GM23338 (cell line): ENCODE results near the gene MRPL37. TPM values are rescaled to one million over a fixed set of nuclear protein-coding genes. Genes with fewer than 3 reads are reported as not detected.

Experiments used
- ATAC-seq: fragments of 200-7000 bp; cut with Tn5 transposase; 3 replicates; pipeline ENCODE4 v1.9.1; 2020
- DNase-seq: peaks from one replicate; pipeline ENCODE4 v3.0.0-alpha.2; 2015; ENCODE audit warnings: low spot score
- H2AFZ ChIP-seq: fragments of 200-600 bp; sonication (generic); 2 replicates; pipeline ENCODE4 v1.8.0; 2016; ENCODE audit warnings: antibody characterized with exemption, mild to moderate bottlenecking, moderate library complexity
- H3F3A ChIP-seq: fragments of 200-600 bp; sonication (generic); replicated peaks from 2 replicates; pipeline ENCODE4 v1.8.0; 2017; ENCODE audit warnings: antibody characterized with exemption, mixed run types, low read depth
- H3K27ac ChIP-seq: fragments of 200-600 bp; sonication (generic); 2 replicates; pipeline ENCODE4 v1.6.1; 2016; ENCODE audit warnings: low read depth
- H3K27me3 ChIP-seq: fragments of 200-600 bp; sonication (generic); 2 replicates; pipeline ENCODE4 v1.8.0; 2016; ENCODE audit warnings: mild to moderate bottlenecking, mixed run types, moderate library complexity; ENCODE audit not compliant: insufficient read depth
- H3K36me3 ChIP-seq: fragments of 200-600 bp; sonication (generic); 2 replicates; pipeline ENCODE4 v1.8.0; 2016; ENCODE audit warnings: mild to moderate bottlenecking; ENCODE audit not compliant: insufficient read depth
- H3K4me1 ChIP-seq: fragments of 200-600 bp; sonication (generic); 2 replicates; pipeline ENCODE4 v1.8.0; 2016; ENCODE audit warnings: mild to moderate bottlenecking, moderate library complexity; ENCODE audit not compliant: insufficient read depth
- H3K4me2 ChIP-seq: fragments of 200-600 bp; sonication (generic); 2 replicates; pipeline ENCODE4 v1.7.1; 2017; ENCODE audit warnings: mixed run types
- H3K4me3 ChIP-seq: fragments of 200-600 bp; sonication (generic); 2 replicates; pipeline ENCODE4 v1.6.1; 2016; ENCODE audit warnings: mixed run types
- H3K79me2 ChIP-seq: fragments of 200-600 bp; sonication (generic); replicated peaks from 2 replicates; pipeline ENCODE4 v1.8.0; 2017; ENCODE audit warnings: mild to moderate bottlenecking; ENCODE audit not compliant: insufficient read depth
- H3K9me2 ChIP-seq: fragments of 200-600 bp; sonication (generic); 2 replicates; pipeline ENCODE4 v1.8.0; 2017; ENCODE audit not compliant: insufficient read depth
- H4K20me1 ChIP-seq: fragments of 200-600 bp; sonication (generic); replicated peaks from 2 replicates; pipeline ENCODE4 v1.8.0; 2017; ENCODE audit warnings: mild to moderate bottlenecking; ENCODE audit not compliant: insufficient read depth
- H3K27ac Mint-ChIP-seq: 2 replicates; pipeline ENCODE4 v1.8.0; 2020; ENCODE audit warnings: inconsistent platforms, mild to moderate bottlenecking, moderate library complexity, mixed read lengths
- H3K27me3 Mint-ChIP-seq: 3 replicates; pipeline ENCODE4 v1.8.0; 2022; ENCODE audit warnings: low read depth, mild to moderate bottlenecking, moderate library complexity, mixed read lengths, inconsistent platforms; ENCODE audit not compliant: insufficient read depth, poor library complexity
- H3K36me3 Mint-ChIP-seq: 3 replicates; pipeline ENCODE4 v1.8.0; 2021; ENCODE audit warnings: low read depth, mild to moderate bottlenecking, inconsistent platforms, moderate library complexity, mixed read lengths
- H3K4me1 Mint-ChIP-seq: 3 replicates; pipeline ENCODE4 v1.8.0; 2020; ENCODE audit warnings: mild to moderate bottlenecking, inconsistent platforms, mixed read lengths
- H3K4me3 Mint-ChIP-seq: 3 replicates; pipeline ENCODE4 v1.8.0; 2021; ENCODE audit warnings: moderate library complexity, mild to moderate bottlenecking, inconsistent platforms, mixed read lengths
- H3K9me3 Mint-ChIP-seq: 3 replicates; pipeline ENCODE4 v1.8.0; 2020; ENCODE audit warnings: moderate library complexity, mild to moderate bottlenecking, inconsistent platforms, mixed read lengths
- CREB1 ChIP-seq: fragments of 250-450 bp; sonication (Bioruptor Pico); IDR thresholded peaks from 2 replicates; pipeline ENCODE4 v1.5.0; 2020; ENCODE audit warnings: low read depth, mild to moderate bottlenecking, moderate library complexity
- CTCF ChIP-seq, 2 experiments: fragments of 200-600 bp in 1 of 2; sonication (generic) in 1 of 2; conservative IDR thresholded peaks; 2 replicates each; pipeline versions ENCODE4 v1.5.1 to v1.6.1; 2016 to 2017; ENCODE audit warnings: antibody characterized with exemption in 2 of 2, low read depth in 2 of 2, mild to moderate bottlenecking in 2 of 2, moderate library complexity in 1 of 2
- ETS1 ChIP-seq: IDR thresholded peaks from 2 replicates; pipeline ENCODE4 v1.6.1; 2016; ENCODE audit warnings: antibody characterized with exemption
- NANOG ChIP-seq: IDR thresholded peaks from 2 replicates; pipeline ENCODE4 v1.6.1; 2016; ENCODE audit warnings: antibody characterized with exemption, borderline replicate concordance
- REST ChIP-seq: IDR thresholded peaks from one replicate; pipeline ENCODE4 v1.6.1; 2018; ENCODE audit warnings: antibody characterized with exemption; ENCODE audit not compliant: unreplicated experiment
- STAT1 ChIP-seq: IDR thresholded peaks from one replicate; pipeline ENCODE4 v1.6.1; 2016; ENCODE audit warnings: antibody characterized with exemption; ENCODE audit not compliant: unreplicated experiment
- ZNF114 ChIP-seq: fragments of 250-450 bp; sonication (Bioruptor Pico); IDR thresholded peaks from 2 replicates; pipeline ENCODE4 v1.5.0; 2020; ENCODE audit warnings: mild to moderate bottlenecking, moderate library complexity
- polyA plus RNA-seq: library from polyadenylated mRNA; unstranded; fragments of >200 nt; fragmentation: Nextera tagmentation; extraction: Ambion mirVana; gene quantifications from 2 replicates; pipeline ENCODE4 v1.2.1, GENCODE V29; 2016
- total RNA-seq: library from RNA; depleted of rRNA; stranded (reverse); fragments of >200 nt; shearing (Covaris generic); gene quantifications from 2 replicates; pipeline ENCODE4 v1.2.3, GENCODE V29; 2014

The MRPL37 gene
- total and polyA plus RNA-seq, 2 experiments from 2014 or later, result 130 to 155 TPM

- H3K9me3 Mint-ChIP-seq, result no peaks in the 10 kb centered on the region
These were observed 31.6 kb upstream of the MRPL37 start for GRCh38 chr1:54168206-54168965.

GRCh38 chr1:54169068-54169467, 30.9 kb upstream of the MRPL37 start:
- no peaks in the 10 kb centered on the region for H3K9me2 ChIP-seq
- no peaks in the 10 kb centered on the region for H3K79me2 ChIP-seq
- H3K4me1 ChIP-seq, result no peaks in the 10 kb centered on the region
- H3K27me3 ChIP-seq, result no peaks in the 10 kb centered on the region
- Mint-ChIP-seq H3K9me3 (no peaks in the 10 kb centered on the region), H3K4me3 (no peak overlapping the region), H3K27me3 (peaks cover 4% of the 10 kb centered on the region), H3K27ac (no peak overlapping the region), H3K36me3 (no peaks in the 10 kb centered on the region), H3K4me1 (peaks cover 10% of the 10 kb centered on the region; the same call in 2 of the 3 replicates)
- no peaks in the 10 kb centered on the region for H3K36me3 ChIP-seq
- ATAC-seq, result no peak
- H3F3A ChIP-seq, result no peaks in the 10 kb centered on the region
- no peaks in the 10 kb centered on the region for H4K20me1 ChIP-seq
- no peak overlapping the region for H3K4me3 ChIP-seq
- no peak overlapping the region for H3K27ac ChIP-seq
- no peak overlapping the region for H2AFZ ChIP-seq
- no peak overlapping the region for H3K4me2 ChIP-seq
- DNase-seq, result no peak
- no peak for TF ChIP-seq STAT1
- no peak for TF ChIP-seq NANOG
- TF ChIP-seq CREB1 (CRISPR knock-in tag), result no peak
- no peak for TF ChIP-seq CTCF (conservative IDR thresholded peaks at IDR 0.05; ENCODE audit: low read depth in 2 of 2)

More at GRCh38 chr1:54168206-54168965, 31.6 kb upstream of the MRPL37 start:
- Mint-ChIP-seq H3K4me1 (peaks cover 10% of the 10 kb centered on the region; the same call in 2 of the 3 replicates), H3K36me3 (no peaks in the 10 kb centered on the region), H3K27me3 (peaks cover 4% of the 10 kb centered on the region), H3K4me3 (no peak overlapping the region), H3K27ac (no peak overlapping the region; the same call in 1 of the 2 replicates)
- ATAC-seq (no peak), DNase-seq (no peak)
- H3K27ac ChIP-seq, result no peak overlapping the region
- no peak overlapping the region for H3K4me3 ChIP-seq
- H3K4me2 ChIP-seq, result no peak overlapping the region
- no peaks in the 10 kb centered on the region for H3K36me3 ChIP-seq
- H3K27me3 ChIP-seq, result no peaks in the 10 kb centered on the region
- no peaks in the 10 kb centered on the region for H3K4me1 ChIP-seq
- no peaks in the 10 kb centered on the region for H4K20me1 ChIP-seq
- no peaks in the 10 kb centered on the region for H3K79me2 ChIP-seq
- no peak for TF ChIP-seq REST
- no peak for TF ChIP-seq ETS1
- no peak for TF ChIP-seq ZNF114 (CRISPR knock-in tag)
- H3K9me2 ChIP-seq, result no peaks in the 10 kb centered on the region
- no peaks in the 10 kb centered on the region for H3F3A ChIP-seq
- no peak overlapping the region for H2AFZ ChIP-seq
